Activated CD4-positive, alpha-beta T cell treated with anti-CD3 and anti-CD28 coated beads for 36 hours (primary cell): Measurements from ENCODE around the gene SLC1A5. TPM values are rescaled to one million over a fixed set of nuclear protein-coding genes. Genes with fewer than 3 reads are reported as not detected.

ENCODE experiments used
- ATAC-seq: fragments of 200-7000 bp; cut with Tn5 transposase; one replicate; pipeline ENCODE4 v1.10.0; 2021; ENCODE audit warnings: mild to moderate bottlenecking, moderate library complexity
- CTCF ChIA-PET: fragments of 350-600 bp; sonication (Branson Sonifier 250); formaldehyde crosslinking; loops from one replicate; lab custom pipeline; 2021; ENCODE audit warnings: antibody characterized with exemption; lab: Charles Lee
- POLR2A ChIA-PET: fragments of 350-600 bp; sonication (Branson Sonifier 250); formaldehyde crosslinking; loops from one replicate; lab custom pipeline; 2021; ENCODE audit warnings: antibody characterized with exemption, inconsistent platforms; lab: Charles Lee
- DNase-seq: peaks from one replicate; pipeline ENCODE4 v3.0.0-alpha.2; 2020
- H3K27ac Mint-ChIP-seq: one replicate; pipeline ENCODE4 v1.8.0; 2021; ENCODE audit warnings: mixed read lengths
- H3K27me3 Mint-ChIP-seq: one replicate; pipeline ENCODE4 v1.8.0; 2021; ENCODE audit warnings: mixed read lengths
- H3K36me3 Mint-ChIP-seq: one replicate; pipeline ENCODE4 v1.8.0; 2021; ENCODE audit warnings: low read depth, mixed read lengths
- H3K4me1 Mint-ChIP-seq: one replicate; pipeline ENCODE4 v1.8.0; 2021; ENCODE audit warnings: mixed read lengths
- H3K4me3 Mint-ChIP-seq: one replicate; pipeline ENCODE4 v1.8.0; 2021; ENCODE audit warnings: mild to moderate bottlenecking, moderate library complexity, mixed read lengths
- H3K9me3 Mint-ChIP-seq: one replicate; pipeline ENCODE4 v1.8.0; 2021; ENCODE audit warnings: low read depth, mixed read lengths
- intact Hi-C, 2 experiments: fragments of 100-400 bp; cut with DNase I in 1 of 2; cut with micrococcal nuclease in 1 of 2; formaldehyde crosslinking; loops; one replicate each; pipeline versions ENCODE4 v1.14.2 to v1.15.1; 2022 to 2024; cut with DNase I, micrococcal nuclease
- total RNA-seq, 2 experiments: library from RNA; stranded (reverse); gene quantifications; one replicate each; pipeline ENCODE4 v1.2.3, GENCODE V29; 2021

SLC1A5 gene
- total RNA-seq, 2 experiments from 2014 or later, result 200 to 227 TPM

DNA sequence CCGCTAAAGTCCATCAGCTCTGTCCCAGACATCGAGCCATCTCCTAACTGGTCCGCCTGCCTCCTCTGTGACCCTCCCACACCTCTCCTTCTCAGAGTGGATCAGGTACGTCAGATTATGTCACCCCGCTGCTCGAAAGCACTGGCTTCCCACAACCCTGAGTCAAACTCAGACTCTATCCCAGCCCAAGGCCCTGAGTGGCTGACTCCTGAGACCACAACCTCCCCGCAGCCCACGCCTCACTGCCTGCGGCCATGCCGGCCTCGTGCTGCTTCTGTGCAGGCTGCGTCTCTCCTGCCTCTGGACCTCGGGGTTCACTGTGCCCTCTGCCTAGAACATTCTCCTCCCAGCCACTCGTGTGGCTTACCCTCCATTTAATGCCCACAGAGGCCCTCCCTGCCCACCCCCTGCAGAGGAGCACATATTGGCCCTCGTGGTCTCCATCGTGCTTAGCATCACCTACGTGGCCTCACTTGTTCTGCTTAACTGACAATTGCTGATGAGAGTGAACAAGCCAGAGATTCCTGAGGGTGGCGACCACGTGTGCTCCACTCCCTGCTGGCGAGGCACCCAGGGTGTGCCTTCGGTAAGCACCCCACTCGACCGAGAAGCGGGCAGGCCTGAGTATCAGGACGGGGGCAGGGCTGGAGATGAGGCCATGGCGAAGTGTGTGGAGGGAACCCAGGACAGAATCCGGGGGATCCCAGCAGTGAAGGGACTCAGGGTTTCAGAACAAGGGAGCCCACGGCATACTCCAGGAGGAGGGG lies 56.0 kb downstream of the SLC1A5 start:
- Mint-ChIP-seq H3K36me3 (peaks cover 32% of the 10 kb centered on the region), H3K27ac (peak overlapping the region; percentile 22), H3K4me1 (peaks cover 22% of the 10 kb centered on the region), H3K9me3 (no peaks in the 10 kb centered on the region), H3K27me3 (no peaks in the 10 kb centered on the region), H3K4me3 (no peak overlapping the region)
- POLR2A ChIA-PET, result no interaction called here
- intact Hi-C loops, result no loop called here
- CTCF ChIA-PET, result interaction anchor here (0.9 to 1.8 kb wide), 4 partner anchors 18 to 88 kb away, joined by 3 to 5 read pairs (median 4); no protein-coding TSS in a partner anchor
- ATAC-seq (no peak), DNase-seq (no peak)

- ChIA-PET CTCF (interaction anchor here (0.9 to 1.8 kb wide), 5 partner anchors 17 to 88 kb away, joined by 3 to 5 read pairs (median 3); no protein-coding TSS in a partner anchor), POLR2A (no interaction called here)
- no peaks in the 10 kb centered on the region for H3K27me3 Mint-ChIP-seq
- H3K4me1 Mint-ChIP-seq, result peaks cover 22% of the 10 kb centered on the region
- H3K4me3 Mint-ChIP-seq, result no peak overlapping the region
- no peaks in the 10 kb centered on the region for H3K9me3 Mint-ChIP-seq
- intact Hi-C loops, result loop anchor here in 1 of 2 experiments (2.0 kb wide), 1 partner anchor 15 kb away; the partner anchor contains the start of gene PRKD2
- no peak overlapping the region for H3K27ac Mint-ChIP-seq
- peaks cover 35% of the 10 kb centered on the region for H3K36me3 Mint-ChIP-seq
- ATAC-seq (no peak), DNase-seq (no peak)
Observed at GRCh38 chr19:46731584-46731983, 56.8 kb downstream of the SLC1A5 start.

DNA sequence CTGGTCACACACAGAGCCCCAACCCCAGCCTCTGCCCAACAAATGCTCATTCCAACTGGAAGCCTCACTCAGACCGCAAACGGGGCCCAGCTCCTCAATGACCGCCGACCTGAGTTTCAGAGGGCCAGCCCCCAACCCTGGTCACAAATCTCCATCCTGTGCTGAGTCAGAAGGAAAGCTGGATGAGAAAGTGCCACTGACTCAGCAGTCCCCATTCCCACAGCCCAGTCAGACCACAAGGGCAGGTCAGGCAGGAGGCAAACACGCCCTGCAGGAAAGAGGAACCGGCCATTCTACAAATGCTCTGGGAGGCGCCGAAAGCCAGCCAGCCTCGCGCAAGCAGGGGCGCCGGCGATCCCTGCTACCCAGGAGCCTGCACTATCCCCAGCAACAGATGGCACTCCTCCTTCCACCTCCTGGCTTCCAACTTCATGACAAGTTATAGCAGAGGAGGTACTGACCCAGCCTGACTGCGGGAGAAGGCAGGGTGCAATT lies 57.3 kb downstream of the SLC1A5 start:
- H3K27ac Mint-ChIP-seq, result no peak overlapping the region
- ChIA-PET POLR2A (interaction anchor here (0.6 kb wide), 1 partner anchor 29 kb away, joined by 10 read pairs; no protein-coding TSS in a partner anchor), CTCF (interaction anchor here (0.8 to 1.8 kb wide), 8 partner anchors 11 to 87 kb away, joined by 3 to 5 read pairs (median 3); no protein-coding TSS in a partner anchor)
- H3K27me3 Mint-ChIP-seq, result no peaks in the 10 kb centered on the region
- peaks cover 22% of the 10 kb centered on the region for H3K4me1 Mint-ChIP-seq
- H3K4me3 Mint-ChIP-seq, result no peak overlapping the region
- ATAC-seq (no peak), DNase-seq (no peak)
- no peaks in the 10 kb centered on the region for H3K9me3 Mint-ChIP-seq
- intact Hi-C loops, result loop anchor here in 1 of 2 experiments (2.0 kb wide), 1 partner anchor 14 kb away; the partner anchor contains the start of gene PRKD2
- H3K36me3 Mint-ChIP-seq, result peaks cover 35% of the 10 kb centered on the region

- POLR2A ChIA-PET, result interaction anchor here (0.6 kb wide), 1 partner anchor 28 kb away, joined by 10 read pairs; no protein-coding TSS in a partner anchor
- Mint-ChIP-seq H3K4me3 (no peak overlapping the region), H3K4me1 (peaks cover 22% of the 10 kb centered on the region), H3K27ac (no peak overlapping the region), H3K36me3 (peaks cover 38% of the 10 kb centered on the region), H3K9me3 (no peaks in the 10 kb centered on the region), H3K27me3 (no peaks in the 10 kb centered on the region)
- CTCF ChIA-PET, result interaction anchor here (0.6 to 1.8 kb wide), 7 partner anchors 11 to 111 kb away, joined by 3 to 5 read pairs (median 3); no protein-coding TSS in a partner anchor
- intact Hi-C loops, result loop anchor here in 1 of 2 experiments (2.0 kb wide), 1 partner anchor 14 kb away; the partner anchor contains the start of gene PRKD2
- DNase-seq (no peak), ATAC-seq (no peak)
Observed at GRCh38 chr19:46730595-46730994, 57.8 kb downstream of the SLC1A5 start.

DNA sequence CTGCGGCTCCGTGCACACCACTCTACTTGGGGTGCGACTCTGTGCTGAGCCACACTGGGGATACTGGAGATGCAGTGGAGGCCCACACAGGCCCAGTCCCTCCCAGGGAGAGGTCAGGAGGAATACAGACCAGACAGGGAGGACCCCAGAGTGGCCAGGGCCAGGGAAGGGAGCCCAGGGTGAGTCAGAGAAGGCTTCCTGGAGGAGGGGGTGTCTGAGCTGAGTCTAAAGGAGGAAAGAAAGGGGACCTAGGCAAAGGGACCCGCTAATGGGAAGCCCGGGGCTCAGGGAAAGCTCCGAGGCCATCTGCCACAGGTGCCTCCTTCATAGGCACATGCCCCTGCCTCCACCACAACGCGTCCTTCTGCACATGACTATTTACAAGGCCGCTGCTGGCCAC lies 58.2 kb downstream of the SLC1A5 start:
- no peak overlapping the region for H3K27ac Mint-ChIP-seq

GRCh38 chr19:46729696-46730095 lies 58.7 kb downstream of the SLC1A5 start:
- Mint-ChIP-seq H3K36me3 (peaks cover 41% of the 10 kb centered on the region), H3K27ac (no peak overlapping the region), H3K27me3 (no peaks in the 10 kb centered on the region), H3K9me3 (no peaks in the 10 kb centered on the region), H3K4me3 (no peak overlapping the region), H3K4me1 (peaks cover 22% of the 10 kb centered on the region)
- ChIA-PET CTCF (interaction anchor here (0.9 to 3.7 kb wide), 10 partner anchors 12 to 115 kb away, joined by 3 to 62 read pairs (median 4); no protein-coding TSS in a partner anchor), POLR2A (interaction anchor here (0.6 to 1.2 kb wide), 2 partner anchors 10 to 385 kb away, joined by 3 read pairs; no protein-coding TSS in a partner anchor)
- intact Hi-C loops, result loop anchor here in 1 of 2 experiments (2.0 to 5.0 kb wide), 3 partner anchors 13 to 115 kb away; partner anchors contain the start of gene PRKD2
- no peak for ATAC-seq
- DNase-seq, result no peak

More for the DNA sequence above, 58.2 kb downstream of the SLC1A5 start:
- Mint-ChIP-seq H3K4me1 (peaks cover 22% of the 10 kb centered on the region), H3K4me3 (no peak overlapping the region), H3K27me3 (no peaks in the 10 kb centered on the region), H3K36me3 (peaks cover 38% of the 10 kb centered on the region), H3K9me3 (no peaks in the 10 kb centered on the region)
- intact Hi-C loops, result loop anchor here in 1 of 2 experiments (2.0 kb wide), 1 partner anchor 13 kb away; the partner anchor contains the start of gene PRKD2
- ATAC-seq (no peak), DNase-seq (no peak)
- ChIA-PET CTCF (interaction anchor here (0.6 to 3.7 kb wide), 9 partner anchors 12 to 111 kb away, joined by 3 to 62 read pairs (median 4); no protein-coding TSS in a partner anchor), POLR2A (no interaction called here)

GRCh38 chr19:46728693-46729339 lies 59.6 kb downstream of the SLC1A5 start:
- peaks cover 22% of the 10 kb centered on the region for H3K4me1 Mint-ChIP-seq
- H3K36me3 Mint-ChIP-seq, result peaks cover 42% of the 10 kb centered on the region
- ATAC-seq, result peak; percentile 93
- peak; percentile 89 for DNase-seq
- no peak overlapping the region for H3K27ac Mint-ChIP-seq
- CTCF ChIA-PET, result interaction anchor here (0.6 to 3.7 kb wide), 23 partner anchors 11 to 912 kb away, joined by 3 to 62 read pairs (median 4); partner anchors contain the start of genes CALM3 and DACT3
- H3K4me3 Mint-ChIP-seq, result no peak overlapping the region
- no peaks in the 10 kb centered on the region for H3K27me3 Mint-ChIP-seq
- intact Hi-C loops, result loop anchor here (1.0 to 5.0 kb wide), 4 partner anchors 25 to 200 kb away; no protein-coding TSS in a partner anchor
- POLR2A ChIA-PET, result interaction anchor here (0.6 to 1.2 kb wide), 2 partner anchors 9 to 384 kb away, joined by 3 read pairs; no protein-coding TSS in a partner anchor
- H3K9me3 Mint-ChIP-seq, result no peaks in the 10 kb centered on the region

DNA sequence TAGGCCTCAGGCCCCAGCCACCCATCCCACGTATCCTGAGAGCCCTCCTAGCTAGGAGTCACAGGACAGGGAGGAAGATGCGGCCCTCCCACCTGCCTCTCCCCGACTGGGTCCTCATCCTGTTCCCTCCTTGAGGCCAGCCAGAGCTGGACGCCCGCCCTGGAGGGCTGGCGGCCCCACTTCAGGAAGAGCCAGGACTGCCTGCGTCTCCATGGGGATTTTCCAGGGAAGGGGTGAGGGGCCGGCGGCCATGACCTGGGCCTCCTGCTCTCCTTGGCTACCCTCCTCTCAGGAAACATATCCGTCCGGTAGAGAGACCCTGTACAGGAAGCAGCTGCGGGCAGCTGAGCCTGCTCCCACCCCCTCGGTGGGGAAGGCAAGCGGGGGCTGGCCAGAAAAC lies 60.2 kb downstream of the SLC1A5 start:
- intact Hi-C loops, result loop anchor here (1.0 to 5.0 kb wide), 4 partner anchors 24 to 199 kb away; no protein-coding TSS in a partner anchor
- Mint-ChIP-seq H3K4me3 (no peak overlapping the region), H3K4me1 (peaks cover 22% of the 10 kb centered on the region), H3K27ac (no peak overlapping the region), H3K27me3 (no peaks in the 10 kb centered on the region), H3K9me3 (no peaks in the 10 kb centered on the region), H3K36me3 (peaks cover 41% of the 10 kb centered on the region)
- CTCF ChIA-PET, result interaction anchor here (0.6 to 3.7 kb wide), 22 partner anchors 9 to 911 kb away, joined by 3 to 62 read pairs (median 4); partner anchors contain the start of genes CALM3 and DACT3
- DNase-seq (no peak), ATAC-seq (no peak)
- POLR2A ChIA-PET, result no interaction called here

GRCh38 chr19:46727757-46728156 lies 60.6 kb downstream of the SLC1A5 start:
- H3K4me3 Mint-ChIP-seq, result no peak overlapping the region
- ATAC-seq, result no peak

GRCh38 chr19:46726971-46727501 lies 61.4 kb downstream of the SLC1A5 start:
- CTCF ChIA-PET, result interaction anchor here (0.5 to 3.7 kb wide), 7 partner anchors 11 to 207 kb away, joined by 3 to 62 read pairs (median 4); partner anchors contain the start of gene DACT3
- DNase-seq (no peak), ATAC-seq (no peak)
- Mint-ChIP-seq H3K9me3 (no peaks in the 10 kb centered on the region), H3K4me1 (peaks cover 20% of the 10 kb centered on the region), H3K27me3 (no peaks in the 10 kb centered on the region), H3K4me3 (no peak overlapping the region), H3K27ac (no peak overlapping the region), H3K36me3 (peaks cover 43% of the 10 kb centered on the region)
- POLR2A ChIA-PET, result interaction anchor here (1.0 kb wide), 1 partner anchor 15 kb away, joined by 3 read pairs; no protein-coding TSS in a partner anchor
- intact Hi-C loops, result loop anchor here in 1 of 2 experiments (5.0 kb wide), 1 partner anchor 35 kb away; no protein-coding TSS in a partner anchor

More at GRCh38 chr19:46727757-46728156, 60.6 kb downstream of the SLC1A5 start:
- ChIA-PET POLR2A (no interaction called here), CTCF (interaction anchor here (0.5 to 3.7 kb wide), 13 partner anchors 10 to 279 kb away, joined by 3 to 62 read pairs (median 4); partner anchors contain the start of genes CALM3 and DACT3)
- H3K36me3 Mint-ChIP-seq, result peaks cover 41% of the 10 kb centered on the region
- no peak overlapping the region for H3K27ac Mint-ChIP-seq
- intact Hi-C loops, result loop anchor here (1.0 to 5.0 kb wide), 4 partner anchors 23 to 198 kb away; no protein-coding TSS in a partner anchor
- H3K27me3 Mint-ChIP-seq, result no peaks in the 10 kb centered on the region
- H3K4me1 Mint-ChIP-seq, result peaks cover 22% of the 10 kb centered on the region
- no peaks in the 10 kb centered on the region for H3K9me3 Mint-ChIP-seq
- no peak for DNase-seq
